Large intestine (tissue), 3 donors: ENCODE data around the gene TLE2. TPM values are rescaled to one million over a fixed set of nuclear protein-coding genes. Genes with fewer than 3 reads are reported as not detected.
A peak's percentile ranks its signal among the peaks of the same experiment; 100 is the strongest.

Experiments
- DNase-seq, 2 donors: peaks; one replicate each; pipeline versions ENCODE4 v3.0.0 to v3.0.0-alpha.2; 2013
- H3K27ac ChIP-seq: one replicate; pipeline ENCODE4 v1.5.1; 2013; ENCODE audit warnings: low read length
- H3K27me3 ChIP-seq: 2 replicates; pipeline ENCODE4 v1.6.1; 2013; ENCODE audit warnings: low read length; ENCODE audit not compliant: control insufficient read depth, insufficient read depth
- H3K36me3 ChIP-seq: 2 replicates; pipeline ENCODE4 v1.6.1; 2013; ENCODE audit warnings: low read length; ENCODE audit not compliant: control insufficient read depth, insufficient read depth
- H3K4me1 ChIP-seq: one replicate; pipeline ENCODE4 v1.6.1; 2013; ENCODE audit warnings: low read length; ENCODE audit not compliant: control insufficient read depth, insufficient read depth
- H3K4me3 ChIP-seq: one replicate; pipeline ENCODE4 v1.5.1; 2013; ENCODE audit warnings: low read length
- H3K9me3 ChIP-seq: one replicate; pipeline ENCODE4 v1.6.1; 2013; ENCODE audit warnings: mild to moderate bottlenecking, low read depth, low read length, moderate library complexity; ENCODE audit not compliant: control insufficient read depth
- WGBS: methylation state at CpG from one replicate; pipeline ENCODE4 v1.1.5; 2013; ENCODE audit warnings: low lambda C conversion rate; ENCODE audit not compliant: insufficient coverage; 5-methylcytosine and 5-hydroxymethylcytosine counted together
- polyA plus RNA-seq: library from polyadenylated mRNA; unstranded; fragments of 120-200 nt; gene quantifications from one replicate; pipeline ENCODE4 v1.2.1, GENCODE V29; 2013

The TLE2 gene
- polyA plus RNA-seq, 1 donor, result 87.9 TPM

- H3K27me3 ChIP-seq, result peaks cover 37% of the 10 kb centered on the region
- no peak overlapping the region for H3K27ac ChIP-seq
- no CpG with 5 or more reads among the region's 20 CpGs for WGBS
- no peaks in the 10 kb centered on the region for H3K9me3 ChIP-seq
- H3K36me3 ChIP-seq, result no peaks in the 10 kb centered on the region
- H3K4me3 ChIP-seq, result no peak overlapping the region
- no peak for DNase-seq
- peaks cover 17% of the 10 kb centered on the region for H3K4me1 ChIP-seq
Observed at GRCh38 chr19:2986951-2987524, 42.0 kb downstream of the TLE2 start.

- 20% methylated on average over 1 of the region's 14 CpGs for WGBS
- H3K36me3 ChIP-seq, result no peaks in the 10 kb centered on the region
- no peak for DNase-seq
- H3K4me1 ChIP-seq, result peaks cover 17% of the 10 kb centered on the region
- H3K27ac ChIP-seq, result peak overlapping the region; percentile 53
- H3K9me3 ChIP-seq, result no peaks in the 10 kb centered on the region
- peak overlapping the region; percentile 26 for H3K4me3 ChIP-seq
- H3K27me3 ChIP-seq, result peaks cover 37% of the 10 kb centered on the region
Observed at GRCh38 chr19:2984215-2984528, 44.9 kb downstream of the TLE2 start.

- peak in 1 of 2 donors; percentile 44 for DNase-seq
- H3K36me3 ChIP-seq, result no peaks in the 10 kb centered on the region
- H3K9me3 ChIP-seq, result no peaks in the 10 kb centered on the region
- H3K4me1 ChIP-seq, result peaks cover 17% of the 10 kb centered on the region
- H3K27me3 ChIP-seq, result peaks cover 37% of the 10 kb centered on the region
- no CpG with 5 or more reads among the region's 24 CpGs for WGBS
- peak overlapping the region; percentile 53 for H3K27ac ChIP-seq
- peak overlapping the region; percentile 26 for H3K4me3 ChIP-seq
Observed at GRCh38 chr19:2983351-2984214, 45.5 kb downstream of the TLE2 start.

- no CpG with 5 or more reads among the region's 10 CpGs for WGBS
- peak in 1 of 2 donors; percentile 55 for DNase-seq
- Histone ChIP-seq H3K27me3 (peaks cover 37% of the 10 kb centered on the region), H3K9me3 (no peaks in the 10 kb centered on the region), H3K36me3 (no peaks in the 10 kb centered on the region), H3K27ac (peak overlapping the region; percentile 53), H3K4me1 (peaks cover 19% of the 10 kb centered on the region), H3K4me3 (no peak overlapping the region)
Observed at GRCh38 chr19:2982983-2983350, 46.1 kb downstream of the TLE2 start.

GRCh38 chr19:2982561-2982960 lies 46.5 kb downstream of the TLE2 start:
- peak overlapping the region; percentile 53 for H3K27ac ChIP-seq
- WGBS, result no CpG with 5 or more reads among the region's 8 CpGs

GRCh38 chr19:2981898-2982297 lies 47.2 kb downstream of the TLE2 start:
- Histone ChIP-seq H3K27ac (no peak overlapping the region), H3K36me3 (no peaks in the 10 kb centered on the region), H3K9me3 (no peaks in the 10 kb centered on the region), H3K4me1 (peaks cover 26% of the 10 kb centered on the region), H3K4me3 (no peak overlapping the region), H3K27me3 (peaks cover 27% of the 10 kb centered on the region)
- WGBS, result 100% methylated on average over 1 of the region's 5 CpGs
- no peak for DNase-seq

More at GRCh38 chr19:2982561-2982960, 46.5 kb downstream of the TLE2 start:
- Histone ChIP-seq H3K36me3 (no peaks in the 10 kb centered on the region), H3K27me3 (peaks cover 33% of the 10 kb centered on the region), H3K4me3 (no peak overlapping the region), H3K9me3 (no peaks in the 10 kb centered on the region), H3K4me1 (peaks cover 23% of the 10 kb centered on the region)
- no peak for DNase-seq

- 20% methylated on average over 2 of the region's 9 CpGs for WGBS
- H3K4me3 ChIP-seq, result no peak overlapping the region
- H3K27ac ChIP-seq, result no peak overlapping the region
- no peaks in the 10 kb centered on the region for H3K36me3 ChIP-seq
- no peak for DNase-seq
- H3K9me3 ChIP-seq, result no peaks in the 10 kb centered on the region
- peaks cover 34% of the 10 kb centered on the region for H3K27me3 ChIP-seq
- peaks cover 27% of the 10 kb centered on the region for H3K4me1 ChIP-seq
Observed at GRCh38 chr19:2978772-2979171, 50.3 kb downstream of the TLE2 start.

GRCh38 chr19:2978166-2978767 lies 50.8 kb downstream of the TLE2 start:
- DNase-seq, result no peak
- no CpG with 5 or more reads among the region's 11 CpGs for WGBS
- Histone ChIP-seq H3K4me1 (peaks cover 22% of the 10 kb centered on the region), H3K36me3 (no peaks in the 10 kb centered on the region), H3K9me3 (no peaks in the 10 kb centered on the region), H3K27me3 (peaks cover 29% of the 10 kb centered on the region), H3K4me3 (no peak overlapping the region), H3K27ac (no peak overlapping the region)

GRCh38 chr19:2977746-2978138 lies 51.3 kb downstream of the TLE2 start:
- no peak overlapping the region for H3K4me3 ChIP-seq
- peaks cover 24% of the 10 kb centered on the region for H3K27me3 ChIP-seq
- DNase-seq, result no peak
- no CpG with 5 or more reads among the region's 10 CpGs for WGBS
- H3K9me3 ChIP-seq, result no peaks in the 10 kb centered on the region
- H3K36me3 ChIP-seq, result no peaks in the 10 kb centered on the region
- no peak overlapping the region for H3K27ac ChIP-seq
- H3K4me1 ChIP-seq, result peaks cover 18% of the 10 kb centered on the region

- Histone ChIP-seq H3K9me3 (no peaks in the 10 kb centered on the region), H3K27ac (no peak within 1 kb of the TSS), H3K36me3 (no peaks in the 10 kb centered on the region), H3K4me3 (peak within 1 kb of the TSS; percentile 31), H3K27me3 (peaks cover 21% of the 10 kb centered on the region), H3K4me1 (peaks cover 14% of the 10 kb centered on the region)
- DNase-seq, result peak; percentile 97 to 98
- WGBS, result no CpG with 5 or more reads among the region's 51 CpGs
Observed at GRCh38 chr19:2977001-2977745, 51.9 kb downstream of the TLE2 start, which contains the start of gene TLE6. TSS of gene TLE6 (plus strand) at chr19:2977564. CDS start at chr19:2978234, 670 bp downstream.
